Epithelial cell of proximal tubule (primary cell): ENCODE results near the gene BLNK. TPM values are rescaled to one million over a fixed set of nuclear protein-coding genes. Genes with fewer than 3 reads are reported as not detected.

ENCODE experiments used
- DNase-seq: peaks from one replicate; pipeline ENCODE4 v3.0.0-alpha.2; 2011; ENCODE audit warnings: low read depth
- H3K4me3 ChIP-seq: 2 replicates; pipeline ENCODE4 v1.5.1; 2011; ENCODE audit warnings: low read depth, mild to moderate bottlenecking, low read length
- total RNA-seq: library from RNA; depleted of rRNA; stranded (reverse); fragments of >200 nt; gene quantifications from 2 replicates; pipeline ENCODE4 v1.2.3, GENCODE V29; 2015
- TF ChIP-seq, protein P1 (sequence below): conservative IDR thresholded peaks from 2 replicates; pipeline ENCODE4 v1.5.1; 2012; ENCODE audit warnings: low read depth, mild to moderate bottlenecking, low read length

Gene BLNK
- total RNA-seq, 1 donor from 2014 or later: 0.12 TPM

DNA sequence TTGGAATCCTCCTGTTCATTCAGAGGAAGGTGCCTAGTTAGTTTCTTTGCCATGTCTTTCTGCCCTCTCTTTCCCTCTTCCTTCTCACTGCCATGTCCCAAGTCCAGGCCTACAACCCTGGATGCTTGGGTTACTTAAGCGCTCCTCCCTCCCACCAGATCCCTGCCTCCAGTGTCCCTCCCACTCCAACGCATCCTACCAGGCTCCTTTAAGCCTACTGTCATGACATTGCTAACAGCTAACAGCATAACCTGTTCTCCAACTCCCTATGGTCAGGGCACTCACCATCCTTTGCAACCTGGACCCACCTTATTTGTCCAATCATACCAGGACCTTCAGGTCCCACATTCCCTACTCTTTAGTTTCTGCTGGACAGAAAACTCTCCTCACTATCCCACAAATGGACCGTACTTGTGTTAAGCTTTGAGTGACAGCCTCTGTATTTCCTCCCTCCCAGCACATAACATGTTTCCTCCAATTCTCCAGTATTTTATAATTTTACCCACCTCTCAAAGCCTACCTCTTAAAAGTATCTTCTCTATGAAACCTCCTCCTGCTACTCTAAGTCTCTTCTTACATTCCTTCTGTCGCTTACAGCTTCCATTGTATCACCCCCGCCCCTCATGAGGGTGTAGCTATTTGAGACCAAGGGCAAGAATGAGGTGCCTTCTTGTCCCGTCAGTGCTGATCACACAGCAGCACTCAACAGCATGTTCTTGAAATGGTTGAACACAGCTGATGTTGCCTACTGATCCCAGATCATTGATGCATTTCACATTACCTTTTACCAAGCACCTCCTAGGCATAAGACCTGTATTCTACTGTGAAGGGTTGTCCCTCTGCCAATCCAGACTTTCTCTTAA is 1.7 kb downstream of the BLNK start:
- no peak for DNase-seq
- TF ChIP-seq, protein P1, sequence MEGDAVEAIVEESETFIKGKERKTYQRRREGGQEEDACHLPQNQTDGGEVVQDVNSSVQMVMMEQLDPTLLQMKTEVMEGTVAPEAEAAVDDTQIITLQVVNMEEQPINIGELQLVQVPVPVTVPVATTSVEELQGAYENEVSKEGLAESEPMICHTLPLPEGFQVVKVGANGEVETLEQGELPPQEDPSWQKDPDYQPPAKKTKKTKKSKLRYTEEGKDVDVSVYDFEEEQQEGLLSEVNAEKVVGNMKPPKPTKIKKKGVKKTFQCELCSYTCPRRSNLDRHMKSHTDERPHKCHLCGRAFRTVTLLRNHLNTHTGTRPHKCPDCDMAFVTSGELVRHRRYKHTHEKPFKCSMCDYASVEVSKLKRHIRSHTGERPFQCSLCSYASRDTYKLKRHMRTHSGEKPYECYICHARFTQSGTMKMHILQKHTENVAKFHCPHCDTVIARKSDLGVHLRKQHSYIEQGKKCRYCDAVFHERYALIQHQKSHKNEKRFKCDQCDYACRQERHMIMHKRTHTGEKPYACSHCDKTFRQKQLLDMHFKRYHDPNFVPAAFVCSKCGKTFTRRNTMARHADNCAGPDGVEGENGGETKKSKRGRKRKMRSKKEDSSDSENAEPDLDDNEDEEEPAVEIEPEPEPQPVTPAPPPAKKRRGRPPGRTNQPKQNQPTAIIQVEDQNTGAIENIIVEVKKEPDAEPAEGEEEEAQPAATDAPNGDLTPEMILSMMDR: no peak

DNA sequence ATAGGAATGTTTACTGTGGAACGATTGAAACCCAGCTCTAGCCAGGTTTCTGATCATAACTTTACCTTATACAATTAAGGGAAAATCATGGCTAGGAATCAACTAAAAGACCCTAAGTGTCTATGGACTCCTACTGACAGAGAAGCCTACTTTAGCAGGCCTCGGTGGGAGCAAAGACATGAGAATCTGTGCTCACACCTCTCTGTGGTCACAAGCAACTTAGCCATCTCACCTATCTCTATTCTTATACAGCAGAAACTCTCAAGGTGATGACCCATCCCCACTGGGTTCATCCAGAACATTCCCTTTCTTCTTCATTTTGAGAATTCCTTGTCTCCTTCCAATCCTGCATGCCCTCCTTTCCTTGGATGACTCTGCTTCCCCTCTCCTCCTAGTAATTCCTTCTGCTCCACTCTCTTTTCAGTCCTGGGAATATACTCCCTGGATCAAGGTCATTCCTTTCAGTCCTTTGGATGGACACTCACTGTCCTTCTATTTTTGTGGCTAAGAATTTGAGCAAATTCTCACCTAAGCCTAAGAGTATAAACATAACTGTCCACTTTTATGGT is 2.9 kb downstream of the BLNK start:
- H3K4me3 ChIP-seq: no peak overlapping the region
- TF ChIP-seq, protein P1: no peak
- DNase-seq: no peak

More for the DNA sequence above, 1.7 kb downstream of the BLNK start:
- H3K4me3 ChIP-seq: peak overlapping the region; percentile 60

DNA sequence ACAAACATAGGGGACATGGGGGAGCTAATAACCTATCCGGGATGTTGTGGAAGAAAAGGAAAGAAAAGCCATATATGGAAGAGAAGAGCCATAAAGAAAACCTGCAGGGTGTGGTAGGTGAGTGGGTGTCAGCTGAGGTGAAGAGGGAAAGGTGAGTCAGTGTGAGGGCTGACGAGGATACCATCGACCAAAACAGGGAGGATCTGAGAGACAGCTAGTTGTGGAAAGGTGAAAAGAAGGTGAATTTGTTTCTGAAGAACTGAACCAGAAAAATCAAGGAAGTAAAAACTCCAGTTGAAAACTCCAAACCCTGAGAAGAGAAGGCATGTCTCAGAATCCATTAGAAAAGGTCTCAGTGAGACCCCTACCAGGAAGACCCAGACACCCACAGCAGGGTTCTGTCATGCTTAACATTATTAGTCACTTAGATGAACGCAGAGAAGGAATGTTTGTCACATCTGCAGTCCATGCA is 4.1 kb downstream of the BLNK start:
- DNase-seq: no peak
- TF ChIP-seq, protein P1: no peak
- H3K4me3 ChIP-seq: no peak overlapping the region

DNA sequence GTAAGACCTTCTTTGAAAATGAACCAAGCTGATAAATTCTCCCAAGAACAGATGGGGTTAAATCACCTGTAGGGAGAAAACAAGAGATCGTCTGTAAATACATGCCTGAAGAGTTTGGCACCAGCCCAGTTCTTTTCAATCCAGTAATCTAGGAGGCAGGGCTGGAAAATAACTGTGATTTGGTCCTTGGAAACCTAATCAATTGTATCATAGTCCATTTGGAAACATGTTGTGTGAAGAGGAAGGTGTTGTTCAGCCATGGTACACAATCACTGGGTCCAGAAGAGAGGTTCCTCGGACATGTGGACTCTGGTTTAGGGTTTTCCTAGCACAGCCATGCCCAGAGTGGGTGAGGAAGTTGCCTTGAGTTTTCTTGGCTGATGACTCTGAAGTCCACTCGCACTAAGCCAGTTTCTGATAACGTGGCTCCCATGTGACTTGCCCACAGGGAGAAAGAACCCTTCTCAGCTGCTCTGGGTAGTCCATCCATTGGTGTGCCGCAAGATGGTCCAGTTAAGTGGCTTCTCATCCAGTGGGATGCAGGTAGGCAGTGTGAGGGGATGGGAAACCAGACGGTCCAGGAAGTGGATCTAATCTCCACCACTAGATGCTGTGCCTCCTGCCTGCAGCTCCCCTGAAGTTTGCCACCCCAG is 5.1 kb downstream of the BLNK start:
- DNase-seq: no peak
- H3K4me3 ChIP-seq: no peak overlapping the region
- TF ChIP-seq, protein P1: no peak

- TF ChIP-seq, protein P1: no peak
- no peak overlapping the region for H3K4me3 ChIP-seq
- no peak for DNase-seq
Measured at GRCh38 chr10:96264938-96265337, 6.4 kb downstream of the BLNK start.

DNA sequence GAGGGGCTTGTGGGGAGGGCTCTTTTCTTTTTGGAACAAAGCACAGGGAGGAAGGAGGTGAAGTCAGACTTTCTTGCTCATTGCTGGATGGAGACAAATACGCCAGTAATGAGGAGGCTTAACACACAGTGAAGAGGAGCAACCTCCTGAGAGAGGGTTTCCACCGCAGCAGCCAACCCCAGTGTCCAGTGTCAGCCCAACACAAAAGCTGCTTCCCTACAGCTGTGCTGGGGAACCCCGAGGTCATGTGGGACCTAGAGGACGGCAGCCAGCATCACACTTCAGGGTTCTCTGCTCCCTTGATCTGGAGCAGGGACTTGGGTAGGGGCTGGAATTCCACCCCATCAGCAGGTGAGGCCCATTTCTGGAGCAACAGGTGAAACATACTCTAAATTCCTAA is 7.7 kb downstream of the BLNK start:
- no peak overlapping the region for H3K4me3 ChIP-seq
- TF ChIP-seq, protein P1: no peak
- no peak for DNase-seq
